GM18507 (cell line): ENCODE data around the gene GPR119.
"Not testable (repeated sequence)": the region's sequence is repeated elsewhere in the genome, so short reads cannot be mapped to it uniquely, and the experiment has no call there.

Source experiments
- DNase-seq: peaks from one replicate; pipeline ENCODE4 v3.0.0; 2011; ENCODE audit warnings: low read depth; ENCODE audit not compliant: insufficient read length; ENCODE audit errors: extremely low spot score
- FAIRE-seq: peaks from 2 replicates; lab custom pipeline; 2011; peaks lifted over from hg19 to GRCh38; lab: Jason Lieb, UNC

Gene GPR119

GRCh38 chrX:130385520-130385919 lies at the start of gene GPR119:
Gene GPR119 (minus strand): TSS chrX:130385674. CDS start chrX:130385447, 227 bp downstream.
- FAIRE-seq (no peak), DNase-seq (no peak)

- DNase-seq, FAIRE-seq: not testable (repeated sequence)
Observed at GRCh38 chrX:130429236-130429635, 43.8 kb upstream of the GPR119 start.

GRCh38 chrX:130426531-130426930 lies 41.1 kb upstream of the GPR119 start:
- no peak for DNase-seq
- no peak for FAIRE-seq

GRCh38 chrX:130419263-130419662 lies 33.8 kb upstream of the GPR119 start:
- DNase-seq: no peak
- no peak for FAIRE-seq

- DNase-seq: no peak
- FAIRE-seq: peak; percentile 84
Observed at GRCh38 chrX:130418740-130419139, 33.3 kb upstream of the GPR119 start.

- FAIRE-seq (peak; percentile 81), DNase-seq (no peak)
Observed at GRCh38 chrX:130418066-130418465, 32.6 kb upstream of the GPR119 start.

GRCh38 chrX:130416785-130417184 lies 31.3 kb upstream of the GPR119 start:
- DNase-seq (no peak), FAIRE-seq (peak; percentile 60)

GRCh38 chrX:130415201-130415600 lies 29.7 kb upstream of the GPR119 start:
- FAIRE-seq: no peak
- DNase-seq: no peak

GRCh38 chrX:130414800-130415199 lies 29.3 kb upstream of the GPR119 start:
- FAIRE-seq (no peak), DNase-seq (no peak)

GRCh38 chrX:130413415-130413814 lies 27.9 kb upstream of the GPR119 start:
- DNase-seq (no peak), FAIRE-seq (no peak)

- no peak for DNase-seq
- peak; percentile 62 for FAIRE-seq
Observed at GRCh38 chrX:130402208-130402684, 16.8 kb upstream of the GPR119 start.

- FAIRE-seq (peak; percentile 93), DNase-seq (peak; percentile 78)
Observed at GRCh38 chrX:130401415-130402207, 16.1 kb upstream of the GPR119 start, which contains the start of gene RBMX2. Gene RBMX2 (plus strand): TSS chrX:130401987. CDS start chrX:130402033, 46 bp downstream.

GRCh38 chrX:130395341-130395740 lies 9.9 kb upstream of the GPR119 start:
- no peak for DNase-seq
- FAIRE-seq: no peak

GRCh38 chrX:130393451-130394074 lies 8.1 kb upstream of the GPR119 start:
- FAIRE-seq (peak; percentile 57), DNase-seq (no peak)

- FAIRE-seq (no peak), DNase-seq (no peak)
Observed at GRCh38 chrX:130386408-130386808, 934 bp upstream of the GPR119 start.

GRCh38 chrX:130378024-130378669 lies 7.3 kb downstream of the GPR119 start:
- DNase-seq (no peak), FAIRE-seq (no peak)

- FAIRE-seq (no peak), DNase-seq (no peak)
Observed at GRCh38 chrX:130376077-130376476, 9.4 kb downstream of the GPR119 start.

GRCh38 chrX:130352050-130352449 lies 33.4 kb downstream of the GPR119 start:
- FAIRE-seq: peak; percentile 68
- DNase-seq: not testable (repeated sequence)

- DNase-seq: no peak
- no peak for FAIRE-seq
Observed at GRCh38 chrX:130351567-130351966, 33.9 kb downstream of the GPR119 start.

GRCh38 chrX:130347321-130347720 lies 38.2 kb downstream of the GPR119 start:
- DNase-seq (no peak), FAIRE-seq (peak; percentile 31)
